SK-N-MC (cell line): ENCODE results near the gene ARMC8.

Experiments
- EZH2 ChIP-seq: fragments of 200-600 bp; sonication (generic); IDR thresholded peaks from one replicate; pipeline ENCODE4 v1.6.1; 2017; ENCODE audit warnings: antibody characterized with exemption
- FOXP2 ChIP-seq: optimal IDR thresholded peaks from 2 replicates; pipeline ENCODE3; 2011; ENCODE audit warnings: mild to moderate bottlenecking, moderate library complexity; ENCODE audit not compliant: insufficient read depth; ENCODE audit errors: extremely low read length, control extremely low read depth
- POLR2AphosphoS5 ChIP-seq: IDR thresholded peaks from 2 replicates; pipeline ENCODE4 v1.6.1; 2012; ENCODE audit warnings: mild to moderate bottlenecking, low read depth, low read length, borderline replicate concordance

DNA sequence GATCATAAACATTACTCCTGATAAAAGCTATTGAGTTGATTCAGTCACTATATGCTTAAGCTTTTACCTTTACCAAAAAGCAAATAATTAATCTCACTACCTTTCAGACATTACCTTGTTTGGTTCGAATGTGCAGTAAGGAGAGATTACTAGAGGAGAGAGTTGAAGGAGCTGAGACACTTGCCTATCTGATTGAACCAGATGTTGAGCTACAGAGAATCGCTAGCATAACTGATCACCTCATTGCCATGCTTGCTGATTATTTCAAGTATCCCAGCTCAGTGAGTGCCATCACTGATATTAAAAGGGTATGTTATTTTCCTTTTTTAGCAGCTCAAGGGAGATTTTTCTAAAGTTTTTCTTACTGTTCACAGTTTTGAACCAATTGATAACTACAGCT is 54.6 kb downstream of the ARMC8 start:
- no peak for TF ChIP-seq EZH2
- TF ChIP-seq POLR2AphosphoS5, result no peak
- no peak for TF ChIP-seq FOXP2
